WTC11 (cell line): ENCODE measurements around the gene USF3.

ENCODE experiments used
- ELF4 ChIP-seq: sonication (generic); formaldehyde crosslinking; IDR thresholded peaks from 2 replicates; pipeline ENCODE4 v1.8.1; 2022; ENCODE audit warnings: low read depth, mild to moderate bottlenecking, moderate library complexity, missing genetic modification reagents
- FOXP1 ChIP-seq: sonication (generic); formaldehyde crosslinking; IDR thresholded peaks from 2 replicates; pipeline ENCODE4 v1.8.0; 2022; ENCODE audit warnings: missing genetic modification reagents, mild to moderate bottlenecking, moderate library complexity, borderline replicate concordance
- MXD4 ChIP-seq: fragments of 250-450 bp; sonication (Bioruptor Pico); IDR thresholded peaks from 2 replicates; pipeline ENCODE4 v1.8.0; 2021; ENCODE audit warnings: mild to moderate bottlenecking, moderate library complexity, borderline replicate concordance
- TP53 ChIP-seq: sonication (generic); formaldehyde crosslinking; IDR thresholded peaks from 2 replicates; pipeline ENCODE4 v1.8.1; 2023; ENCODE audit warnings: mild to moderate bottlenecking, missing genetic modification reagents
- ZNF121 ChIP-seq: sonication (generic); formaldehyde crosslinking; IDR thresholded peaks from 2 replicates; pipeline ENCODE4 v1.8.0; 2023; ENCODE audit warnings: missing genetic modification reagents
- TF ChIP-seq, protein P1 (sequence below): fragments of 200-600 bp; IDR thresholded peaks from 2 replicates; pipeline ENCODE4 v1.8.0; 2022; ENCODE audit warnings: antibody characterized with exemption
- TF ChIP-seq, protein P2 (sequence below): fragments of 250-450 bp; sonication (Bioruptor Pico); IDR thresholded peaks from 2 replicates; pipeline ENCODE4 v1.8.0; 2021; ENCODE audit warnings: mild to moderate bottlenecking
- TF ChIP-seq, protein P3 (sequence below): sonication (generic); formaldehyde crosslinking; IDR thresholded peaks from 2 replicates; pipeline ENCODE4 v1.8.1; 2023; ENCODE audit warnings: mild to moderate bottlenecking, moderate library complexity, missing genetic modification reagents
- TF ChIP-seq, protein P4 (sequence below): sonication (generic); formaldehyde crosslinking; IDR thresholded peaks from 2 replicates; pipeline ENCODE4 v1.8.1; 2023; ENCODE audit warnings: mild to moderate bottlenecking, missing genetic modification reagents
- TF ChIP-seq, protein P5 (sequence below): sonication (generic); formaldehyde crosslinking; IDR thresholded peaks from 2 replicates; pipeline ENCODE4 v1.8.1; 2023; ENCODE audit warnings: mild to moderate bottlenecking, missing genetic modification reagents, moderate library complexity
- TF ChIP-seq, protein P6 (sequence below): fragments of 250-450 bp; sonication (Bioruptor Pico); IDR thresholded peaks from 2 replicates; pipeline ENCODE4 v2.1.2; 2022; ENCODE audit warnings: mild to moderate bottlenecking, moderate library complexity
- TF ChIP-seq, protein P7 (sequence below): sonication (generic); formaldehyde crosslinking; conservative IDR thresholded peaks from 2 replicates; pipeline ENCODE4 v1.8.1; 2023; ENCODE audit warnings: mild to moderate bottlenecking, low read depth, missing genetic modification reagents, moderate library complexity
- TF ChIP-seq, protein P8 (sequence below): sonication (generic); formaldehyde crosslinking; IDR thresholded peaks from 2 replicates; pipeline ENCODE4 v1.8.0; 2022; ENCODE audit warnings: mild to moderate bottlenecking, missing genetic modification reagents

DNA sequence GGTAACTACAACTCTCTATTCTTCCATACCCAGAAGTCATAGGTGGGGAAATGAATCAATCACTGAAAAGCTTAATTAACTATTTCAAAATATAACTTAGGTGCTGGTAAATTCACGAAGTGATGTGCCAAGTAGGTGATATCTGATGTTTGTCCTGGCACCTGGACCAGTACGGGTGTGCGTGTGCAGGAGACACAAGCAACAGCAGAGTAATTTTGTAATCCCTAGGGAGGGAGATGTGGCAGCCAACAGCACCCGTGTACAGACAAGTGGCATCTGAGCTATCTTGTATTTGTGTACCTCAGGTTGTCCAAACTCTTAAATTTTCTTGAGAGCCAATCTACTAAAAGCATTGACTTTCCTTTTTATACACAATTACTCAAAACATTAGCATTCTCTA is 22.8 kb downstream of the USF3 start:
- TF ChIP-seq, protein P1, sequence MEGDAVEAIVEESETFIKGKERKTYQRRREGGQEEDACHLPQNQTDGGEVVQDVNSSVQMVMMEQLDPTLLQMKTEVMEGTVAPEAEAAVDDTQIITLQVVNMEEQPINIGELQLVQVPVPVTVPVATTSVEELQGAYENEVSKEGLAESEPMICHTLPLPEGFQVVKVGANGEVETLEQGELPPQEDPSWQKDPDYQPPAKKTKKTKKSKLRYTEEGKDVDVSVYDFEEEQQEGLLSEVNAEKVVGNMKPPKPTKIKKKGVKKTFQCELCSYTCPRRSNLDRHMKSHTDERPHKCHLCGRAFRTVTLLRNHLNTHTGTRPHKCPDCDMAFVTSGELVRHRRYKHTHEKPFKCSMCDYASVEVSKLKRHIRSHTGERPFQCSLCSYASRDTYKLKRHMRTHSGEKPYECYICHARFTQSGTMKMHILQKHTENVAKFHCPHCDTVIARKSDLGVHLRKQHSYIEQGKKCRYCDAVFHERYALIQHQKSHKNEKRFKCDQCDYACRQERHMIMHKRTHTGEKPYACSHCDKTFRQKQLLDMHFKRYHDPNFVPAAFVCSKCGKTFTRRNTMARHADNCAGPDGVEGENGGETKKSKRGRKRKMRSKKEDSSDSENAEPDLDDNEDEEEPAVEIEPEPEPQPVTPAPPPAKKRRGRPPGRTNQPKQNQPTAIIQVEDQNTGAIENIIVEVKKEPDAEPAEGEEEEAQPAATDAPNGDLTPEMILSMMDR = no peak
- TF ChIP-seq, protein P2, sequence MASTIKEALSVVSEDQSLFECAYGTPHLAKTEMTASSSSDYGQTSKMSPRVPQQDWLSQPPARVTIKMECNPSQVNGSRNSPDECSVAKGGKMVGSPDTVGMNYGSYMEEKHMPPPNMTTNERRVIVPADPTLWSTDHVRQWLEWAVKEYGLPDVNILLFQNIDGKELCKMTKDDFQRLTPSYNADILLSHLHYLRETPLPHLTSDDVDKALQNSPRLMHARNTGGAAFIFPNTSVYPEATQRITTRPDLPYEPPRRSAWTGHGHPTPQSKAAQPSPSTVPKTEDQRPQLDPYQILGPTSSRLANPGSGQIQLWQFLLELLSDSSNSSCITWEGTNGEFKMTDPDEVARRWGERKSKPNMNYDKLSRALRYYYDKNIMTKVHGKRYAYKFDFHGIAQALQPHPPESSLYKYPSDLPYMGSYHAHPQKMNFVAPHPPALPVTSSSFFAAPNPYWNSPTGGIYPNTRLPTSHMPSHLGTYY (CRISPR knock-in tag) = no peak
- TF ChIP-seq ZNF121 (CRISPR knock-in tag) = no peak
- TF ChIP-seq, protein P3, sequence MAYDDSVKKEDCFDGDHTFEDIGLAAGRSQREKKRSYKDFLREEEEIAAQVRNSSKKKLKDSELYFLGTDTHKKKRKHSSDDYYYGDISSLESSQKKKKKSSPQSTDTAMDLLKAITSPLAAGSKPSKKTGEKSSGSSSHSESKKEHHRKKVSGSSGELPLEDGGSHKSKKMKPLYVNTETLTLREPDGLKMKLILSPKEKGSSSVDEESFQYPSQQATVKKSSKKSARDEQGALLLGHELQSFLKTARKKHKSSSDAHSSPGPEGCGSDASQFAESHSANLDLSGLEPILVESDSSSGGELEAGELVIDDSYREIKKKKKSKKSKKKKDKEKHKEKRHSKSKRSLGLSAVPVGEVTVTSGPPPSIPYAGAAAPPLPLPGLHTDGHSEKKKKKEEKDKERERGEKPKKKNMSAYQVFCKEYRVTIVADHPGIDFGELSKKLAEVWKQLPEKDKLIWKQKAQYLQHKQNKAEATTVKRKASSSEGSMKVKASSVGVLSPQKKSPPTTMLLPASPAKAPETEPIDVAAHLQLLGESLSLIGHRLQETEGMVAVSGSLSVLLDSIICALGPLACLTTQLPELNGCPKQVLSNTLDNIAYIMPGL = no peak
- TF ChIP-seq MXD4 = no peak
- TF ChIP-seq, protein P4, sequence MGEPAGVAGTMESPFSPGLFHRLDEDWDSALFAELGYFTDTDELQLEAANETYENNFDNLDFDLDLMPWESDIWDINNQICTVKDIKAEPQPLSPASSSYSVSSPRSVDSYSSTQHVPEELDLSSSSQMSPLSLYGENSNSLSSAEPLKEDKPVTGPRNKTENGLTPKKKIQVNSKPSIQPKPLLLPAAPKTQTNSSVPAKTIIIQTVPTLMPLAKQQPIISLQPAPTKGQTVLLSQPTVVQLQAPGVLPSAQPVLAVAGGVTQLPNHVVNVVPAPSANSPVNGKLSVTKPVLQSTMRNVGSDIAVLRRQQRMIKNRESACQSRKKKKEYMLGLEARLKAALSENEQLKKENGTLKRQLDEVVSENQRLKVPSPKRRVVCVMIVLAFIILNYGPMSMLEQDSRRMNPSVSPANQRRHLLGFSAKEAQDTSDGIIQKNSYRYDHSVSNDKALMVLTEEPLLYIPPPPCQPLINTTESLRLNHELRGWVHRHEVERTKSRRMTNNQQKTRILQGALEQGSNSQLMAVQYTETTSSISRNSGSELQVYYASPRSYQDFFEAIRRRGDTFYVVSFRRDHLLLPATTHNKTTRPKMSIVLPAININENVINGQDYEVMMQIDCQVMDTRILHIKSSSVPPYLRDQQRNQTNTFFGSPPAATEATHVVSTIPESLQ (CRISPR knock-in tag) = no peak
- TF ChIP-seq, protein P5, sequence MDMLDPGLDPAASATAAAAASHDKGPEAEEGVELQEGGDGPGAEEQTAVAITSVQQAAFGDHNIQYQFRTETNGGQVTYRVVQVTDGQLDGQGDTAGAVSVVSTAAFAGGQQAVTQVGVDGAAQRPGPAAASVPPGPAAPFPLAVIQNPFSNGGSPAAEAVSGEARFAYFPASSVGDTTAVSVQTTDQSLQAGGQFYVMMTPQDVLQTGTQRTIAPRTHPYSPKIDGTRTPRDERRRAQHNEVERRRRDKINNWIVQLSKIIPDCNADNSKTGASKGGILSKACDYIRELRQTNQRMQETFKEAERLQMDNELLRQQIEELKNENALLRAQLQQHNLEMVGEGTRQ (CRISPR knock-in tag) = no peak
- TF ChIP-seq ELF4 (CRISPR knock-in tag) = no peak
- TF ChIP-seq FOXP1 = no peak
- TF ChIP-seq, protein P6, sequence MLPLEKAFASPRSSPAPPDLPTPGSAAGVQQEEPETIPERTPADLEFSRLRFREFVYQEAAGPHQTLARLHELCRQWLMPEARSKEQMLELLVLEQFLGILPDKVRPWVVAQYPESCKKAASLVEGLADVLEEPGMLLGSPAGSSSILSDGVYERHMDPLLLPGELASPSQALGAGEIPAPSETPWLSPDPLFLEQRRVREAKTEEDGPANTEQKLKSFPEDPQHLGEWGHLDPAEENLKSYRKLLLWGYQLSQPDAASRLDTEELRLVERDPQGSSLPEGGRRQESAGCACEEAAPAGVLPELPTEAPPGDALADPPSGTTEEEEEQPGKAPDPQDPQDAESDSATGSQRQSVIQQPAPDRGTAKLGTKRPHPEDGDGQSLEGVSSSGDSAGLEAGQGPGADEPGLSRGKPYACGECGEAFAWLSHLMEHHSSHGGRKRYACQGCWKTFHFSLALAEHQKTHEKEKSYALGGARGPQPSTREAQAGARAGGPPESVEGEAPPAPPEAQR (CRISPR knock-in tag) = no peak
- TF ChIP-seq, protein P7, sequence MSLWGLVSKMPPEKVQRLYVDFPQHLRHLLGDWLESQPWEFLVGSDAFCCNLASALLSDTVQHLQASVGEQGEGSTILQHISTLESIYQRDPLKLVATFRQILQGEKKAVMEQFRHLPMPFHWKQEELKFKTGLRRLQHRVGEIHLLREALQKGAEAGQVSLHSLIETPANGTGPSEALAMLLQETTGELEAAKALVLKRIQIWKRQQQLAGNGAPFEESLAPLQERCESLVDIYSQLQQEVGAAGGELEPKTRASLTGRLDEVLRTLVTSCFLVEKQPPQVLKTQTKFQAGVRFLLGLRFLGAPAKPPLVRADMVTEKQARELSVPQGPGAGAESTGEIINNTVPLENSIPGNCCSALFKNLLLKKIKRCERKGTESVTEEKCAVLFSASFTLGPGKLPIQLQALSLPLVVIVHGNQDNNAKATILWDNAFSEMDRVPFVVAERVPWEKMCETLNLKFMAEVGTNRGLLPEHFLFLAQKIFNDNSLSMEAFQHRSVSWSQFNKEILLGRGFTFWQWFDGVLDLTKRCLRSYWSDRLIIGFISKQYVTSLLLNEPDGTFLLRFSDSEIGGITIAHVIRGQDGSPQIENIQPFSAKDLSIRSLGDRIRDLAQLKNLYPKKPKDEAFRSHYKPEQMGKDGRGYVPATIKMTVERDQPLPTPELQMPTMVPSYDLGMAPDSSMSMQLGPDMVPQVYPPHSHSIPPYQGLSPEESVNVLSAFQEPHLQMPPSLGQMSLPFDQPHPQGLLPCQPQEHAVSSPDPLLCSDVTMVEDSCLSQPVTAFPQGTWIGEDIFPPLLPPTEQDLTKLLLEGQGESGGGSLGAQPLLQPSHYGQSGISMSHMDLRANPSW (CRISPR knock-in tag) = no peak
- TF ChIP-seq, protein P8, sequence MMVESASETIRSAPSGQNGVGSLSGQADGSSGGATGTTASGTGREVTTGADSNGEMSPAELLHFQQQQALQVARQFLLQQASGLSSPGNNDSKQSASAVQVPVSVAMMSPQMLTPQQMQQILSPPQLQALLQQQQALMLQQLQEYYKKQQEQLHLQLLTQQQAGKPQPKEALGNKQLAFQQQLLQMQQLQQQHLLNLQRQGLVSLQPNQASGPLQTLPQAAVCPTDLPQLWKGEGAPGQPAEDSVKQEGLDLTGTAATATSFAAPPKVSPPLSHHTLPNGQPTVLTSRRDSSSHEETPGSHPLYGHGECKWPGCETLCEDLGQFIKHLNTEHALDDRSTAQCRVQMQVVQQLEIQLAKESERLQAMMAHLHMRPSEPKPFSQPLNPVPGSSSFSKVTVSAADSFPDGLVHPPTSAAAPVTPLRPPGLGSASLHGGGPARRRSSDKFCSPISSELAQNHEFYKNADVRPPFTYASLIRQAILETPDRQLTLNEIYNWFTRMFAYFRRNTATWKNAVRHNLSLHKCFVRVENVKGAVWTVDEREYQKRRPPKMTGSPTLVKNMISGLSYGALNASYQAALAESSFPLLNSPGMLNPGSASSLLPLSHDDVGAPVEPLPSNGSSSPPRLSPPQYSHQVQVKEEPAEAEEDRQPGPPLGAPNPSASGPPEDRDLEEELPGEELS (CRISPR knock-in tag) = no peak
- no peak for TF ChIP-seq TP53 (CRISPR knock-in tag)
